Measurements from ENCODE around the gene PKLR. TPM values are rescaled to one million over a fixed set of nuclear protein-coding genes. Genes with fewer than 3 reads are reported as not detected.

The PKLR gene
- total and polyA plus RNA-seq, 3 donors from 2014 or later, result 0.25 to 2.0 (median 0.87) TPM

DNA sequence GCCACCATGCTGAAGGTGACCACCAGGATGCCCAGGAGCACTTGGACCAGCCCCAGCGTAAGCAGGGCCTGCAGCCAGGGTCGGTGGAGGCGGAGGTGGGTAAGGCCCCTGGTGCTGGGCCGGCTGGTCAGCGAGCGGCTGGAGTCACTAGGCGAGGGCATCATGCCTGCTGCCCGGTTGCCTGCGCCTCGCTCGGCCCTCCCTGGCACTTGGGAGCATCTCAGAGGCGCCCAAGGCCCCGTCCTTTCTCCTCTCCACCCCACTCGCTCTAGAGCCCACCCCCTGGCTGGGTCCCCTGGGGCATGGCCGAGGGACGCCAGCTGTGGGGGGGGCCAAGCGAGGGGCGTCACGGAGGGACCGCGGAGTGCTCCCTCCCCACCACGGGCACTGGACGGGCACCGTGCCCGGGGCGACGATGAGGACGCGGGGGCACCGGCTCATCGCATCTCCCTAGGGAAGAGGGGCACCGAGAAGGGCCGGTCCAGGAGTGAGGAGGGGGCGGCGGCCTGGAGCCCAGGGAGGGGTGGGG is 46.5 kb downstream of the PKLR start:
- WGBS, 2 donors, result 0 to 2% methylated on average over 20 to 29 of the region's 35 CpGs
- H3K27ac ChIP-seq, result peak overlapping the region; percentile 88 to 96
- no peaks in the 10 kb centered on the region for H3K9me3 ChIP-seq
- peaks cover 40% of the 10 kb centered on the region for H3K4me1 ChIP-seq
- intact Hi-C loops (cut with DNase I; ENCODE audit: low total_unique reads), result loop anchor here (10.0 kb wide), 2 partner anchors 70 to 340 kb away; partner anchors contain the start of gene RUSC1
- H3K27me3 ChIP-seq, result no peaks in the 10 kb centered on the region
- H3K36me3 ChIP-seq (ENCODE audit: low read depth, missing control alignments), result no peaks in the 10 kb centered on the region
- no peak for TF ChIP-seq POLR2A (IDR thresholded peaks at IDR 0.05)
- TF ChIP-seq, protein P1, sequence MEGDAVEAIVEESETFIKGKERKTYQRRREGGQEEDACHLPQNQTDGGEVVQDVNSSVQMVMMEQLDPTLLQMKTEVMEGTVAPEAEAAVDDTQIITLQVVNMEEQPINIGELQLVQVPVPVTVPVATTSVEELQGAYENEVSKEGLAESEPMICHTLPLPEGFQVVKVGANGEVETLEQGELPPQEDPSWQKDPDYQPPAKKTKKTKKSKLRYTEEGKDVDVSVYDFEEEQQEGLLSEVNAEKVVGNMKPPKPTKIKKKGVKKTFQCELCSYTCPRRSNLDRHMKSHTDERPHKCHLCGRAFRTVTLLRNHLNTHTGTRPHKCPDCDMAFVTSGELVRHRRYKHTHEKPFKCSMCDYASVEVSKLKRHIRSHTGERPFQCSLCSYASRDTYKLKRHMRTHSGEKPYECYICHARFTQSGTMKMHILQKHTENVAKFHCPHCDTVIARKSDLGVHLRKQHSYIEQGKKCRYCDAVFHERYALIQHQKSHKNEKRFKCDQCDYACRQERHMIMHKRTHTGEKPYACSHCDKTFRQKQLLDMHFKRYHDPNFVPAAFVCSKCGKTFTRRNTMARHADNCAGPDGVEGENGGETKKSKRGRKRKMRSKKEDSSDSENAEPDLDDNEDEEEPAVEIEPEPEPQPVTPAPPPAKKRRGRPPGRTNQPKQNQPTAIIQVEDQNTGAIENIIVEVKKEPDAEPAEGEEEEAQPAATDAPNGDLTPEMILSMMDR (IDR thresholded peaks at IDR 0.05), result no peak
- H3K4me3 ChIP-seq, result peak overlapping the region; percentile 85 to 86
- DNase-seq, result no peak

- Histone ChIP-seq H3K9me3 (no peaks in the 10 kb centered on the region), H3K27ac (peak overlapping the region; percentile 88 to 96), H3K36me3 (ENCODE audit: low read depth, missing control alignments) (no peaks in the 10 kb centered on the region), H3K4me3 (peak overlapping the region; percentile 85 to 86), H3K27me3 (no peaks in the 10 kb centered on the region), H3K4me1 (peaks cover 40% of the 10 kb centered on the region)
- WGBS, 2 donors, result 40 to 50% methylated on average over 2 to 11 of the region's 12 CpGs
- TF ChIP-seq POLR2A (IDR thresholded peaks at IDR 0.05), result no peak
- TF ChIP-seq, protein P1 (IDR thresholded peaks at IDR 0.05), result no peak
- intact Hi-C loops (cut with DNase I; ENCODE audit: low total_unique reads), result loop anchor here (10.0 kb wide), 2 partner anchors 71 to 341 kb away; partner anchors contain the start of gene RUSC1
- no peak for DNase-seq
Observed at GRCh38 chr1:155254228-155254713, 47.0 kb downstream of the PKLR start.

- H3K4me3 ChIP-seq, result no peak overlapping the region
Observed at GRCh38 chr1:155253797-155254196, 47.4 kb downstream of the PKLR start.

GRCh38 chr1:155253208-155253607 is 48.0 kb downstream of the PKLR start:
- H3K27ac ChIP-seq, result no peak overlapping the region
- TF ChIP-seq POLR2A (IDR thresholded peaks at IDR 0.05), result no peak
- TF ChIP-seq, protein P1 (IDR thresholded peaks at IDR 0.05), result no peak
- no peaks in the 10 kb centered on the region for H3K9me3 ChIP-seq
- no peaks in the 10 kb centered on the region for H3K27me3 ChIP-seq
- DNase-seq, result no peak
- H3K4me1 ChIP-seq, result peaks cover 40% of the 10 kb centered on the region
- H3K4me3 ChIP-seq, result no peak overlapping the region
- 82 to 86% methylated on average over 5 of the region's 5 CpGs for WGBS, 2 donors
- no peaks in the 10 kb centered on the region for H3K36me3 ChIP-seq (ENCODE audit: low read depth, missing control alignments)
- intact Hi-C loops (cut with DNase I; ENCODE audit: low total_unique reads), result loop anchor here (10.0 kb wide), 2 partner anchors 72 to 342 kb away; partner anchors contain the start of gene RUSC1

More at GRCh38 chr1:155253797-155254196, 47.4 kb downstream of the PKLR start:
- 61 to 69% methylated on average over 5 of the region's 5 CpGs for WGBS, 2 donors
- intact Hi-C loops (cut with DNase I; ENCODE audit: low total_unique reads), result loop anchor here (10.0 kb wide), 2 partner anchors 71 to 341 kb away; partner anchors contain the start of gene RUSC1
- peaks cover 40% of the 10 kb centered on the region for H3K4me1 ChIP-seq
- no peaks in the 10 kb centered on the region for H3K36me3 ChIP-seq (ENCODE audit: low read depth, missing control alignments)
- DNase-seq, result no peak
- no peak overlapping the region for H3K27ac ChIP-seq
- TF ChIP-seq POLR2A (IDR thresholded peaks at IDR 0.05), result no peak
- TF ChIP-seq, protein P1 (IDR thresholded peaks at IDR 0.05), result no peak
- H3K9me3 ChIP-seq, result no peaks in the 10 kb centered on the region
- no peaks in the 10 kb centered on the region for H3K27me3 ChIP-seq

All from testis (tissue), 3 donors.